GM12878 (cell line): Measurements from ENCODE around the gene GSTT4. TPM values are rescaled to one million over a fixed set of nuclear protein-coding genes. Genes with fewer than 3 reads are reported as not detected.
A peak's percentile ranks its signal among the peaks of the same experiment; 100 is the strongest.

Experiments used
- CBFB ChIP-seq: IDR thresholded peaks from 2 replicates; pipeline ENCODE4 v1.6.1; 2016; ENCODE audit warnings: antibody characterized with exemption, low read depth
- CEBPB ChIP-seq, 2 experiments: fragments of 150-350 bp in 1 of 2; IDR thresholded peaks; 2 replicates each; pipeline ENCODE4 v1.6.1; 2012 to 2014; ENCODE audit warnings: low read depth in 2 of 2, low read length in 2 of 2, borderline replicate concordance in 1 of 2, inconsistent platforms in 1 of 2
- EP300 ChIP-seq, 2 experiments: fragments of 150-350 bp in 1 of 2; IDR thresholded peaks; 2 replicates each; pipeline ENCODE4 v1.6.1; 2011 to 2012; ENCODE audit warnings: low read depth in 2 of 2, low read length in 2 of 2, borderline replicate concordance in 1 of 2, improper control_type of control experiment in 1 of 2, inconsistent platforms in 1 of 2; ENCODE audit not compliant: control insufficient read depth in 1 of 2
- HDGF ChIP-seq: fragments of 450-650 bp; IDR thresholded peaks from 2 replicates; pipeline ENCODE4 v1.6.1; 2016; ENCODE audit warnings: antibody characterized with exemption
- JUNB ChIP-seq: IDR thresholded peaks from 2 replicates; pipeline ENCODE4 v1.6.1; 2016; ENCODE audit warnings: antibody characterized with exemption, mild to moderate bottlenecking
- NBN ChIP-seq: fragments of 450-650 bp; IDR thresholded peaks from 2 replicates; pipeline ENCODE4 v1.6.1; 2016
- NR2F1 ChIP-seq: fragments of 450-650 bp; conservative IDR thresholded peaks from 2 replicates; pipeline ENCODE4 v1.6.1; 2017; ENCODE audit warnings: mild to moderate bottlenecking
- PAX5 ChIP-seq: IDR thresholded peaks from 2 replicates; pipeline ENCODE4 v1.6.1; 2011; ENCODE audit warnings: low read depth, low read length, borderline replicate concordance
- PAX8 ChIP-seq: fragments of 450-650 bp; IDR thresholded peaks from 2 replicates; pipeline ENCODE4 v1.6.1; 2017; ENCODE audit warnings: mild to moderate bottlenecking, moderate library complexity
- REST ChIP-seq: IDR thresholded peaks from 2 replicates; pipeline ENCODE4 v1.6.1; 2012; ENCODE audit warnings: mild to moderate bottlenecking, low read depth, low read length
- SPI1 ChIP-seq: IDR thresholded peaks from 2 replicates; pipeline ENCODE4 v1.6.1; 2011; ENCODE audit warnings: low read depth, mild to moderate bottlenecking, low read length, moderate library complexity, borderline replicate concordance; ENCODE audit not compliant: insufficient read depth
- SUZ12 ChIP-seq: fragments of 200-600 bp; sonication (generic); IDR thresholded peaks from one replicate; pipeline ENCODE4 v1.6.1; 2018; ENCODE audit warnings: antibody characterized with exemption, mild to moderate bottlenecking; ENCODE audit not compliant: unreplicated experiment
- WRNIP1 ChIP-seq: IDR thresholded peaks from 2 replicates; pipeline ENCODE4 v1.6.1; 2011; ENCODE audit warnings: low read depth, low read length, improper control_type of control experiment, borderline replicate concordance
- polyA plus RNA-seq, 11 experiments: library from polyadenylated mRNA; depleted of rRNA in 4 of 11; unstranded in 6 of 11; stranded (reverse) in 5 of 11; fragments of >200 nt; fragmentation: Nextera tagmentation in 4 of 11; fragmentation: Illumina TruSeq in 1 of 11; extraction: Ambion mirVana in 4 of 11; extraction: Trizol in 1 of 11; gene quantifications; 1 replicate in 1 of 11; 2 replicates in 10 of 11; pipeline versions ENCODE4 v1.2.1 to v1.2.3, GENCODE V29; 2011 to 2016; ENCODE audit warnings: inconsistent platforms in 2 of 11, missing spikeins in 2 of 11, low read depth in 1 of 11
- total RNA-seq, 4 experiments: library from RNA; depleted of rRNA in 3 of 4; stranded (reverse); fragments of >200 nt in 3 of 4; fragmentation: Illumina TruSeq in 1 of 4; extraction: Trizol in 1 of 4; gene quantifications; 2 replicates each; pipeline versions ENCODE4 v1.2.1 to v1.2.3, GENCODE V29; 2013 to 2021
- TF ChIP-seq, protein P1 (sequence below): IDR thresholded peaks from 2 replicates; pipeline ENCODE4 v1.6.1; 2011; ENCODE audit warnings: borderline replicate concordance, low read depth, mild to moderate bottlenecking, moderate library complexity, low read length; ENCODE audit not compliant: insufficient read depth, poor library complexity, severe bottlenecking
- TF ChIP-seq, protein P2 (sequence below): fragments of 450-650 bp; IDR thresholded peaks from 2 replicates; pipeline ENCODE4 v1.6.1; 2017; ENCODE audit warnings: low read depth, mild to moderate bottlenecking, moderate library complexity
- TF ChIP-seq, protein P3 (sequence below): fragments of 450-650 bp; IDR thresholded peaks from 2 replicates; pipeline ENCODE4 v1.6.1; 2017; ENCODE audit warnings: borderline replicate concordance
- TF ChIP-seq, protein P4 (sequence below): IDR thresholded peaks from 2 replicates; pipeline ENCODE4 v1.6.1; 2011; ENCODE audit warnings: low read depth, mild to moderate bottlenecking, low read length, moderate library complexity, borderline replicate concordance; ENCODE audit errors: extremely low read depth
- TF ChIP-seq, protein P5 (sequence below): fragments of 150-350 bp; IDR thresholded peaks from 2 replicates; pipeline ENCODE4 v1.6.1; 2016; ENCODE audit warnings: low read depth, low read length

Gene GSTT4
- total and polyA plus RNA-seq, 10 of the 15 experiments (the other 5 are each of a cell fraction or from before 2014, with no cell fraction given) = not detected

DNA sequence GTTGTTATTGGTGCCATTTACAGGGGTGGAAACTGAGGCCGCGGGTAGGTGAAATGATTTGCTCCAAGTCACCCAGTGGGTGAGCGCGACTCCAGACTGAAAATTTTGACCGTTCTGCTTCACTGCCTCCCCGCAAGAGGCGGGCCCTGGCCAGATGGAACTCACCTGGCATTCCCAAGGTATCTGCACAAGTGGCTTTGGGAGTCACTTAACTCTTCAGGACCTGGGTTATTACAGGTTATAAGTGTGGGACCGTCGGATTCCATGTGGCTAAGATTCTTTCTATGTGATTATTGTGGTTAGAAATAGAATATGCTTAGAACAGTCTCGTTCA, 6.4 kb upstream of the GSTT4 start (continued):
- TF ChIP-seq, protein P1, sequence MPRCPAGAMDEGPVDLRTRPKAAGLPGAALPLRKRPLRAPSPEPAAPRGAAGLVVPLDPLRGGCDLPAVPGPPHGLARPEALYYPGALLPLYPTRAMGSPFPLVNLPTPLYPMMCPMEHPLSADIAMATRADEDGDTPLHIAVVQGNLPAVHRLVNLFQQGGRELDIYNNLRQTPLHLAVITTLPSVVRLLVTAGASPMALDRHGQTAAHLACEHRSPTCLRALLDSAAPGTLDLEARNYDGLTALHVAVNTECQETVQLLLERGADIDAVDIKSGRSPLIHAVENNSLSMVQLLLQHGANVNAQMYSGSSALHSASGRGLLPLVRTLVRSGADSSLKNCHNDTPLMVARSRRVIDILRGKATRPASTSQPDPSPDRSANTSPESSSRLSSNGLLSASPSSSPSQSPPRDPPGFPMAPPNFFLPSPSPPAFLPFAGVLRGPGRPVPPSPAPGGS = no peak
- TF ChIP-seq CEBPB (IDR thresholded peaks at IDR 0.05; ENCODE audit: borderline replicate concordance in 1 of 2, low read depth in 2 of 2, low read length in 2 of 2) = no peak
- 0 out of 2 replicates have a peak, but pooled peaks have one; percentile 10 for TF ChIP-seq NBN
- TF ChIP-seq PAX8 = peak; percentile 88; the same call in 1 of the 2 replicates
- TF ChIP-seq PAX5 = peak; percentile 96
- no peak for TF ChIP-seq WRNIP1
- TF ChIP-seq, protein P2, sequence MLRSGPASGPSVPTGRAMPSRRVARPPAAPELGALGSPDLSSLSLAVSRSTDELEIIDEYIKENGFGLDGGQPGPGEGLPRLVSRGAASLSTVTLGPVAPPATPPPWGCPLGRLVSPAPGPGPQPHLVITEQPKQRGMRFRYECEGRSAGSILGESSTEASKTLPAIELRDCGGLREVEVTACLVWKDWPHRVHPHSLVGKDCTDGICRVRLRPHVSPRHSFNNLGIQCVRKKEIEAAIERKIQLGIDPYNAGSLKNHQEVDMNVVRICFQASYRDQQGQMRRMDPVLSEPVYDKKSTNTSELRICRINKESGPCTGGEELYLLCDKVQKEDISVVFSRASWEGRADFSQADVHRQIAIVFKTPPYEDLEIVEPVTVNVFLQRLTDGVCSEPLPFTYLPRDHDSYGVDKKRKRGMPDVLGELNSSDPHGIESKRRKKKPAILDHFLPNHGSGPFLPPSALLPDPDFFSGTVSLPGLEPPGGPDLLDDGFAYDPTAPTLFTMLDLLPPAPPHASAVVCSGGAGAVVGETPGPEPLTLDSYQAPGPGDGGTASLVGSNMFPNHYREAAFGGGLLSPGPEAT = no peak
- 0 out of 2 replicates have a peak, but pooled peaks have one; percentile 9 for TF ChIP-seq CBFB
- no peak for TF ChIP-seq SPI1
- TF ChIP-seq, protein P3, sequence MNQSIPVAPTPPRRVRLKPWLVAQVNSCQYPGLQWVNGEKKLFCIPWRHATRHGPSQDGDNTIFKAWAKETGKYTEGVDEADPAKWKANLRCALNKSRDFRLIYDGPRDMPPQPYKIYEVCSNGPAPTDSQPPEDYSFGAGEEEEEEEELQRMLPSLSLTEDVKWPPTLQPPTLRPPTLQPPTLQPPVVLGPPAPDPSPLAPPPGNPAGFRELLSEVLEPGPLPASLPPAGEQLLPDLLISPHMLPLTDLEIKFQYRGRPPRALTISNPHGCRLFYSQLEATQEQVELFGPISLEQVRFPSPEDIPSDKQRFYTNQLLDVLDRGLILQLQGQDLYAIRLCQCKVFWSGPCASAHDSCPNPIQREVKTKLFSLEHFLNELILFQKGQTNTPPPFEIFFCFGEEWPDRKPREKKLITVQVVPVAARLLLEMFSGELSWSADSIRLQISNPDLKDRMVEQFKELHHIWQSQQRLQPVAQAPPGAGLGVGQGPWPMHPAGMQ = no peak
- TF ChIP-seq JUNB = no peak
- no peak for TF ChIP-seq EP300 (IDR thresholded peaks at IDR 0.05; ENCODE audit: borderline replicate concordance in 1 of 2, control insufficient read depth in 1 of 2, low read depth in 2 of 2, low read length in 2 of 2)
- TF ChIP-seq SUZ12 = no peak
- TF ChIP-seq, protein P4, sequence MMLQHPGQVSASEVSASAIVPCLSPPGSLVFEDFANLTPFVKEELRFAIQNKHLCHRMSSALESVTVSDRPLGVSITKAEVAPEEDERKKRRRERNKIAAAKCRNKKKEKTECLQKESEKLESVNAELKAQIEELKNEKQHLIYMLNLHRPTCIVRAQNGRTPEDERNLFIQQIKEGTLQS = no peak
- 0 out of 2 replicates have a peak, but pooled peaks have one; percentile 35 for TF ChIP-seq NR2F1
- TF ChIP-seq REST = no peak
- TF ChIP-seq HDGF = no peak
- TF ChIP-seq, protein P5, sequence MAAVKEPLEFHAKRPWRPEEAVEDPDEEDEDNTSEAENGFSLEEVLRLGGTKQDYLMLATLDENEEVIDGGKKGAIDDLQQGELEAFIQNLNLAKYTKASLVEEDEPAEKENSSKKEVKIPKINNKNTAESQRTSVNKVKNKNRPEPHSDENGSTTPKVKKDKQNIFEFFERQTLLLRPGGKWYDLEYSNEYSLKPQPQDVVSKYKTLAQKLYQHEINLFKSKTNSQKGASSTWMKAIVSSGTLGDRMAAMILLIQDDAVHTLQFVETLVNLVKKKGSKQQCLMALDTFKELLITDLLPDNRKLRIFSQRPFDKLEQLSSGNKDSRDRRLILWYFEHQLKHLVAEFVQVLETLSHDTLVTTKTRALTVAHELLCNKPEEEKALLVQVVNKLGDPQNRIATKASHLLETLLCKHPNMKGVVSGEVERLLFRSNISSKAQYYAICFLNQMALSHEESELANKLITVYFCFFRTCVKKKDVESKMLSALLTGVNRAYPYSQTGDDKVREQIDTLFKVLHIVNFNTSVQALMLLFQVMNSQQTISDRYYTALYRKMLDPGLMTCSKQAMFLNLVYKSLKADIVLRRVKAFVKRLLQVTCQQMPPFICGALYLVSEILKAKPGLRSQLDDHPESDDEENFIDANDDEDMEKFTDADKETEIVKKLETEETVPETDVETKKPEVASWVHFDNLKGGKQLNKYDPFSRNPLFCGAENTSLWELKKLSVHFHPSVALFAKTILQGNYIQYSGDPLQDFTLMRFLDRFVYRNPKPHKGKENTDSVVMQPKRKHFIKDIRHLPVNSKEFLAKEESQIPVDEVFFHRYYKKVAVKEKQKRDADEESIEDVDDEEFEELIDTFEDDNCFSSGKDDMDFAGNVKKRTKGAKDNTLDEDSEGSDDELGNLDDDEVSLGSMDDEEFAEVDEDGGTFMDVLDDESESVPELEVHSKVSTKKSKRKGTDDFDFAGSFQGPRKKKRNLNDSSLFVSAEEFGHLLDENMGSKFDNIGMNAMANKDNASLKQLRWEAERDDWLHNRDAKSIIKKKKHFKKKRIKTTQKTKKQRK = no peak
